IPS-11a (cell line): ENCODE results near the gene TSKS.
A peak's percentile ranks its signal among the peaks of the same experiment; 100 is the strongest.
"Not testable (repeated sequence)": the region's sequence is repeated elsewhere in the genome, so short reads cannot be mapped to it uniquely, and the experiment has no call there.

Experiments
- H3K4me3 ChIP-seq: one replicate; pipeline ENCODE4 v1.5.1; 2013; ENCODE audit warnings: low read depth, low read length, control low read depth

TSKS gene

DNA sequence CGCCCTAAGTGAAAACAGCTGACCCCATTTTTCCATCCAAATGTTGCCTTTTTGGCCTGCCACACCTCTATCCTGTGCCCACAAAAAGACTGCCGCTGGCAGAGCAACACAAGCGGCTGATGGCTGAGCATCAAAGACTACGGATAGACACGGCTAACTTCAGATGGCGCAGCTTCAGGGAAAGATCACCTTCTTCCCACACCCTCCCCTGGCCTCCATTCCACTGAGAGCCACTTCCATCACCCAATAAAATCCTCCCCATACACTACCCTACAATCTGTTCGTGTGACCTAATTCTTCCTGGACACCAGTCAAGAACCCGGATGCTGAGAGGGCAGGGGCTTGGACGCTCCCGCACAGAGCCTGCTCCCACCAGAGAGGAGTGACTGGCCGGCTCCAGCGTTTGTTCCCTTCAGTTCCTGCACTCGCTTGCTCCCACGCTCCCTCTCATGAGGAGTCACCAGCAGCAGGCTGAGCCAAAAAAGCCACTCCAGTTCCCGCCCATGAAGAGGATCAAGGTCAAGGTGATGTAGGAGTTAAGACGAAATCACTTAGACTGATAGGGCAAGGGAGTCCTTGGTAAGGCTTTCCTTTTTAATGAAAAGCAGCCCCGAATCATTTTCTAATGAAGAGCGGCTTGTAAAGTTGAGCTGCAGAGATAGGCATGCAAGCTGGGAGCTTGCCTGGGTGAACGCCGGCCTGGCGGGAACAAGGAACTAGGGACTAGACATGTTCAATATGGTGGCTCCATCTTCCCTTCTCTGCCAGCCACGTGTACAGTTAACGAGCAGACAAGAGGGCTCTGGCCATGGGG, 35.7 kb downstream of the TSKS start:
- H3K4me3 ChIP-seq: no peak overlapping the region

DNA sequence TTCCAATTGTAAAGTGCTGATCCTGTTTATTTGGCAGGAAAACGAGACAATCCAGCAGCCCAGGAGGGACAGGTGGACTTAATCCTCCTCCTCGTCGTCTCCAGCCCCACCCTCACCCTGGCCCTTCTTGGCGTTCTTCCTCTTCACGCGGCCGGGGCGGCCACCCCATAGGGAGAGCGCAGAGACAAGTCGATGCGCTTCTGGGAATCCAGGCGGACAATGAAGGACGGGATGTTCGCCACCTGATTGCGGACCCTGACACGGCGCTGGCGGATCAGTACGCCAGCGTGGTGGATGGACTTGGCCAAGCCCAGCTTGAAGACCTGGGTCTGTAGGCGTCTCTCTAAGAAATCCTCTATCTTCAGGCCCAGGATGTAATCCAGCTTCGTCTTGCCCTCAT, 43.7 kb downstream of the TSKS start:
- not testable (repeated sequence) for H3K4me3 ChIP-seq

DNA sequence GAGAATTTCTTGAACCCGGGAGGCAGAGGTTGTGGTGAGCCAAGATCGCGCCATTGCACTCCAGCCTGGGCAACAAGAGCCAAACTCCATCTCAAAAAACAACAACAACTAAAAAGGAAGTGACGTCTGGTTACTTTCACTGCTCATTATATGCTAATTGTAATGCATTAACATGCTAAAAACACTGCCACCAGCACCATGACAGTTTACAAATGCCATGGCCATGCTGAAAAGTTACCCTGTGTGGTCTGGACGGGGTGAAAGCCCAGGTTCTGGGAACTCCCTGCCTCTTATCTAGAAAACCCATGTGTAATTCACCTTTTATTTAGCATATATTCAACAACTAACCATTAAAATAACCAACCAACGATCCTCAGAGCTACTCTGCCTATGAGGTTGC, 44.1 kb downstream of the TSKS start:
- no peak overlapping the region for H3K4me3 ChIP-seq

DNA sequence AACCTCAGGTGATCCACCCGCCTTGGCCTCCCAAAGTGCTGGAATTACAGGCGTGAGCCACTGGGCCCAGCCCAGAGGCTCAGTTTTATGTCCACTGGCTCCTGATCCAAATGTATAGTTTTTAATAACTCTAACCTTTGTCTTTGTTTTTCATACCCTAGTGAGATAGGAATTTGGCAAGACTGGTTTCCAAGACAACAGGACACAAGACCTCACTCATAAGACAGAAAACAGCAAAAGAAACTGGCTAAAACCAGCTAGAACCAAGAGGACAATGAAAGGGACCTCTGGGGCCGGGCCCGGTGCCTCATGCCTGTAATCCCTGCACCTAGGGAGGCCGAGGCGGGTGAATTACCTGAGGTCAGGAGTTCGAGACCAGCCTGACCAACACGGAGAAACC, 44.6 kb downstream of the TSKS start:
- no peak overlapping the region for H3K4me3 ChIP-seq

DNA sequence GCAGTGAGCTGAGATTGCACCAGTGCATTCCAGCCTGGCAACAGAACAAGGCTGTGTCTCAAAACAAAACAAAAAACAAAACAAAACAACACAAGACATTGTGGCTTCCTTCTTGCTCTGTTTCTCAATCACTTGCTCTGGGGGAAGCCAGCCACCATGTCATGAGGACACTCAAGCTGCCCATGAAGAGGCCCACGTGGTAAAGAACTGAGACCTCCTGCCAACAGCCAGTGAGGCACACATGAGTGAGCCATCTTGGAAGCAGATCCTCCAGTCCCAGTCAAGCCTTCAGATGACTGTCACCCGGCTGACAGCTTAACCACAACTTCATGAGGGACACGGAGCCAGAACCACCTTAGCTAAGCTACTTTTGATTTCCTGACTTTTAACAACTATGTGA, 47.0 kb downstream of the TSKS start:
- H3K4me3 ChIP-seq: no peak overlapping the region

DNA sequence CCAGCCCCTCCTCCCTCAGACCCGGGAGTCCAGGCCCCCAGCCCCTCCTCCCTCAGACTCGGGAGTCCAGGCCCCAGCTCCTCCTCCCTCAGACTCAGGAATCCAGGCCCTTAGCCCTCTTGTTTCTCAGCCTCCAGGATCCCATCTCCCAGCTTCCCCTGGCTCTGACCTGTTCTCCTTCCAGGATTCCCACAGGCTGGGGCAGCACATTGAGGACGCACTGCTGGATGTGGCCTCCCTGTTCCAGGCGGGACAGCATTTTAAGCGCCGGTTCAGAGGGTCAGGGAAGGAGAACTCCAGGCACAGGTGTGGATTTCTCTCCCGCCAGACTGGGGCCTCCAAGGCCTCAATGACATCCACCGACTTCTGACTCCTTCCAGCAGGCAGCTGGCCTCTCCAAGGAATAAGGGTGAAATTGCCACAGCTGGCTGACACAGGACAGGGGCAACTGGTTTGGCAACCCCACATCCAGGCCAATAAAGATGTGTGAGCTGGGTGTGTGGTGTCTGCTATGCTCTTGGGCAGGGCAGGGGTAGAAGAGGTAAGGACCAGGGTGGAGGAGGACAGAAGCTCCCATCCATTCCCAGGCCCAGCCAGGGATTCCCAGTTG, 49.8 kb downstream of the TSKS start:
- H3K4me3 ChIP-seq: no peak overlapping the region

DNA sequence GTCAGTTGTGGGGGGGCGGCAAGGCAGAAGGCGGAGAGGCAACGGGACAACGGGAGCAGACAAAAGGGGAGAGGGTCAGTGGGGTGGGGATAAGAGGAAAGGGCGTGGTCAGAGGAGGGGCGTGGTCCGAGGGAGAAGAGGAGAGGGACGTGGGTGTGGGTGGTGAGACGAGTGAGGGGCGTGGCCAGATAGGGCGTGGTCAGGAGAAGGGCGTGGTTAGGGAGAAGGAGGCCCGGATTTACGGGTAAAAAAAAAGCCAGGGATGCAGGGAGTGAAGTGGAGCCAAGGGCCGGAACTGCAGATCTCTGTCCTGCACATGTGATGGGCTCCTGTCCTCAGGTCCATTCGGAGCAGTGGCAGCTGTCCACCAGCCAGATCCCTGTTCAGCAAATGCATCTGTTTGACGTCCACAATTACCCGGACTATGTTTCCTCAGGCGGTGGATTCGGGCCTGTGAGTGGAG, 50.7 kb downstream of the TSKS start:
- H3K4me3 ChIP-seq: no peak overlapping the region

DNA sequence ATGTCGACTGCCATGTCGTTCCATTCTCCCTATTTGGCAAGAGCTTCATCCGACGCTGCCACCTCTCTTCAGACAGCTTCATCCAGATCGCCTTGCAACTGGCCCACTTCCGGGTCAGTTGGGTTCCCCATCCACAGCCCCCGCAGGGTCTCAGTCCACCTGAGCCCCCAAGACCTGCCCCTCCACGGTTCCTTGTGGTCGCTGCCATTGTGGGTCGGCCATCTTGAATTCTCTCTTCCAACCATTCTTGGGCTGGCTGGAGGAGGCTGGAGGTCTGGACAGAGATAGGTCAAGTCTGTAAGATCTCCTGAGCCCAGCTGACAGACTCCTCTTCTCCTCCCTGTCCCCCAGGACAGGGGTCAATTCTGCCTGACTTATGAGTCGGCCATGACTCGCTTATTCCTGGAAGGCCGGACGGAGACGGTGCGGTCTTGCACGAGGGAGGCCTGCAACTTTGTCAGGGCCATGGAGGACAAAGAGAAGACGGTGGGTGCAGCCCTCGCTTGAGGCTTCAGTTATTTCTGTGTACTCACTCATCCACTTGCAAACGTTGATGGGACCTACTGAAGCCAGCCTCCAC, 52.6 kb downstream of the TSKS start:
- no peak overlapping the region for H3K4me3 ChIP-seq

DNA sequence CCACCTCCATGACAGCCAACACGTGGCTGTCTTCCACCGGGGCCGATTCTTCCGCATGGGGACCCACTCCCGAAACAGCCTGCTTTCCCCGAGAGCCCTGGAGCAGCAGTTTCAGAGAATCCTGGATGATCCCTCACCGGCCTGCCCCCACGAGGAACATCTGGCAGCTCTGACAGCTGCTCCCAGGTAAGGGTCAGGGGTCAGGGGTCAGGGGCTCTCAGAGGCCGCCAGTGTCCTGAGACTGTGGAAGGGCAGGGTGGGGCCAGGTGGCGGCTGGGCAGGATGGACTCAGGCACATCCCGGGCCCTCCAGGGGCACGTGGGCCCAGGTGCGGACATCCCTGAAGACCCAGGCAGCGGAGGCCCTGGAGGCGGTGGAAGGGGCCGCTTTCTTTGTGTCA, 57.2 kb downstream of the TSKS start:
- H3K4me3 ChIP-seq: no peak overlapping the region

DNA sequence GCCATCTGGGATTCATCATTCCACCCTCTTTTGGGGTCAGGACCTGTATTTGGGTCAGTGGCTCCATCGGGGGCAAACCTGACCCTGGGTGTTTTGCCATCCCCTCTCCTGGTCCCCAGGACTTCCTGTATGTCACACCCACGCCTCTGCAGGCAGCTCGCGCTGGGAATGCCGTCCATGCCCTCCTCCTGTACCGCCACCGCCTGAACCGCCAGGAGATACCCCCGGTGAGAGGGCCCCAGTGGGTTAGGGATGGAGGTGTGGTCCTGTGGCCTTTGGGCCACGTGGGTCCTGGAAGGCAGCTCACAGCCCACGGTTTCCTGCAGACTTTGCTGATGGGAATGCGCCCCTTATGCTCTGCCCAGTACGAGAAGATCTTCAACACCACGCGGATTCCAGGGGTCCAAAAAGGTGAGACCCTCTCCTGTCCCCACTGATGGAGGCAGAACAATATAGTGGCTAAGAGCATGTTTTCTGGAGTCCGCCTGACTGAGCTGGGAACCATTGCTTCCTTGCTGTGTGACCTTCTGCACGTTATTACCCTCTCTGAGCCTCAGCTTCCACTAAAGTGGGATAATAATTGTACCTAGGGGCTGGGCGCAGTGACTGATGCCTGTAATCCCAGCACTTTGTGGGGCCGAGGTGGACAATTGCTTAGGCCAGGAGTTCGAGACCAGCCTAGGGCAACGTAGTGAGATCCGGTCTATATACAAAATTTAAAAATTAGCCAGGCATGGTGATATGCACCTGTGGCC, 58.0 kb downstream of the TSKS start:
- no peak overlapping the region for H3K4me3 ChIP-seq

DNA sequence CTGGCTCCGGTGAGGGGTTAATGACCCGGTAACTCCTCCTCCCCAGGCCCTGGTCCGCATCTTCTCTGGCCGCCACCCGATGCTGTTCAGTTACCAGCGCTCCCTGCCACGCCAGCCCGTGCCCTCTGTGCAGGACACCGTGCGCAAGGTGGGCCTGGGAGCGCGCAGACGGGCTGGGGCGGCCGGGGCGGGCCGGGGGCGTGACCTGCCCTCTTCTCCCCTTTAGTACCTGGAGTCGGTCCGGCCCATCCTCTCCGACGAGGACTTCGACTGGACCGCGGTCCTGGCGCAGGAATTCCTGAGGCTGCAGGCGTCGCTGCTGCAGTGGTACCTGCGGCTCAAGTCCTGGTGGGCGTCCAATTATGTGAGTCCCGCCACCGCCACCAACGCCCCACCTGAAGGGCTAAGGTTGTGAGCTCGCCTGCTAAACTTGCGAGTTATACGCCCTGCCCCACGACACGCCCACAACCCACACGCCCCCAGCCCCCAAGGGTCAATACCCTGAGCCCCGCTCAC, 61.8 kb downstream of the TSKS start:
- H3K4me3 ChIP-seq: no peak overlapping the region

DNA sequence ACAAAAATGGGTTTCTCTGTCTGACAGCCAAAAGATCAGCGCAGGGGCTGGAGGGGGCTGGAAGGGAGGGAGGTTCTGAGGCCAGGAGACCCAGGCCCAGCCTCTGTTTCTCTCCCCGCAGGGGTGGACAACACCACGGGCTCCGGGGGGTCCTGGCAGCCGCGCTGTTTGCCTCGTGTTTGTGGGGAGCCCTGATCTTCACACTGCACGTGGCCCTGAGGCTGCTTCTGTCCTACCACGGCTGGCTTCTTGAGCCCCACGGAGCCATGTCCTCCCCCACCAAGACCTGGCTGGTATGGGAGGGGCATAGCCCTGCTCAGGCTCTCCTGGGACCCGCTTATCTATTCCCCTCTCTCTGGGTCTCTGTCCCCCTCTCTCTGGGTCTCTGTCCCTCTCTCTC, 62.5 kb downstream of the TSKS start:
- no peak overlapping the region for H3K4me3 ChIP-seq

DNA sequence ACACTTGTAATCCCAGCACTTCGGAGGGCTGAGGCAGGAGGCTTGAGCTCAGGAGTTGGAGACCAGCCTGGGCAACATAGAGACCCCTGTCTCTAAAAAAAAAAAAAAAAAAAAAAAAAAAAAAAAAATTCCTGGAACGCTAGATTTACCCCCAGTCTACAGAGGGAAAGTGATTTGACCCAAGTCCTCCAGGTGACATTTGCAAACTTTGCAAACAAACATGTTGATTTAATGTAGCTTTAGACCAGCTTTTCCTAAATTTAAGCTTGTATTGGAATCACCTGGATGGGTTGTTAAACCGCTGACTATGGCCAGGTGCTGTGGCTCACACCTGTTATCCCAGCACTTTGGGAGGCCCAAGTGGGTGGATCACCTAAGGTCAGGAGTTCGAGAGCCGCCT, 63.7 kb downstream of the TSKS start:
- no peak overlapping the region for H3K4me3 ChIP-seq

DNA sequence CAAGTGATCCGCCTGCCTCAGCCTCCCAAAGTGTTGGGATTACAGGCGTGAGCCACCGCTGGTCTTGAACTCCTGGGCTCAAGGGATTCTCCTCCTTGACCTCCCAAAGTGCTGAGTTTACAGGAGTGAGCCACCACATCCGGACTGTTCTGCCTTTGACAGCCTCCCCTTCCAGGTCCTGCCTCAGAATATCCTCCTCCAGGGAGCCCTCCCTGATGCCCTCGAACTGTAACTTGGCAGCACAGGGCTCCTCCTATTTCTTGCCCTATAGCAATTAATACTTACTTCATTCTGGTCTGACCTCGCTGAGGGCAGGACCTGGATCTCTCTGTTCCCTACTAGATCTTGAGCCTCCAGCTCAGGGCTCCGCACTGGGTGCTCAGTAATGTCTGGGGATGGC, 66.2 kb downstream of the TSKS start:
- no peak overlapping the region for H3K4me3 ChIP-seq

DNA sequence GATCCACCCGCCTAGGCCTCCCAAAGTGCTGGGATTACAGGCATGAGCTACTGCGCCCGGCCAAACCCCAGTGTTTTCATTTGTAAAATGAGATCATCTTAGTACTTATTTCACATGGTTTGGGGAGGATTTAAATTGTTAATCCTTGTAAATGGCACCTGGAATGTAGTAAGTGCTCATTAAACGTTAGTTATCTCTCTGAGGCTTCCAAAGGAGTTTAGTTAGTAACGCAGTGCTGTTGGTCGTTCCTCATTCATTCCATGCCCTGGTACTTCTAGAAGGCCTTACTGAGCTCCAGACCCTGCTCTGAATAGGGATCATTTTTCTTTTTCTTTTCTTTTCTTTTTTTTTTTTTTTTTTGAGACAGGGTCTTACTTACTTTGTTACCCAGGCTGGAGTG, 67.0 kb downstream of the TSKS start:
- H3K4me3 ChIP-seq: no peak overlapping the region

DNA sequence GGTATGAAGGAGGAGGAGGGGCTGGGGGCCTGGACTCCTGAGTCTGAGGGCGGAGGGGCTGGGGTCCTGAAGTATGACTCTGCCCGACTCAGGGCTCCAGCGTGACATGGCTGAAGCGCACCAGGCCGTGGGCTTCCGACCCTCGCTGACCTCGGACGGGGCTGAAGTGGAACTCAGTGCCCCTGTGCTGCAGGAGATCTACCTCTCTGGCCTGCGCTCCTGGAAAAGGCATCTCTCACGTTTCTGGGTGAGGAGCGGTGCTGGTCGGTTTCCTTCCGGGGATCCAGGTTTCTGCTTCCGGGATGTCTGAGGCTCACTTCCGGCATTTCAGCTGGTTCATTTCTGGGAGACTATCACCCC, 71.0 kb downstream of the TSKS start:
- no peak overlapping the region for H3K4me3 ChIP-seq

DNA sequence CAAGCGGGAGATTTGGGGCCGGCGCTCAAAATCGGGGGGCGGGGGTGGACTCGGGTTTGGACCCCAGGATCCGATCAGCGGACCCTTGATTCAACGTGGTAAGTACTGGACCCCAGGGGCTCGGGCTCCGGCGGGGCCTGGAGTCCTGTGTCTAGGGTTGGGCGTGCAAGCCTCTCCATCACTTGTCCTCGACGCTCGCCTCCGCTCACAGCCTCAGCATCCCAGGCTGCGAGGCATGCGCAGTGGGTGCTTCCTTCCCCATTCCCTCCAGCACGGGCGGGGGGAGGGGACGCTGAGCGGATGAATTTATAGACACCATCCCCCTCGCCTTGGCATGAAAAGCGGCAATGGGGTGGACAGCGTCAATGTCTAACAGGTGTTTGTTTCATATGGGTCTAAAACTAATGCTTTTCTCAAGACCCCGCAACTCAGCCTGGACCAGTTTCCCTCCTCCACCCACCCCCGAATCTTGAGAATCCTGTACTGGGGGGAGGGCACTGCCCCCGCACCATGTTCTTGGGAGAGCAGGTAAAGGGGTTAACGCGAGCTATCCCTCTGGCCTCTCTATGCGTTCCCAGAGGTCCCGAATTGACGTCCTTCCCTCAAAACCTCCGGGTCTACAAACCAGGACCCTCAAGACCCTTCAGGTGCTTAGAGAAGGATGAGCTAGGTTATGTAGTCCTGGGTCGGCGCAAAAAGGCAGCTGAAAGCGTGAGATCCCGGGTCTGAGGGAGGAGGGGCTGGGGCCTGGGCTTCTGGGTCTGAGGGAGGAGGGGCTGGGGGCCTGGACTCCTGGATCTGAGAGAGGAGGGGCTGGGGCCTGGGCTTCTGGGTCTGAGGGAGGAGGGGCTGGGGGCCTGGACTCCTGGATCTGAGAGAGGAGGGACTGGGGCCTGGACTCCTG, 71.6 kb downstream of the TSKS start:
- H3K4me3 ChIP-seq: peak overlapping the region; percentile 42

DNA sequence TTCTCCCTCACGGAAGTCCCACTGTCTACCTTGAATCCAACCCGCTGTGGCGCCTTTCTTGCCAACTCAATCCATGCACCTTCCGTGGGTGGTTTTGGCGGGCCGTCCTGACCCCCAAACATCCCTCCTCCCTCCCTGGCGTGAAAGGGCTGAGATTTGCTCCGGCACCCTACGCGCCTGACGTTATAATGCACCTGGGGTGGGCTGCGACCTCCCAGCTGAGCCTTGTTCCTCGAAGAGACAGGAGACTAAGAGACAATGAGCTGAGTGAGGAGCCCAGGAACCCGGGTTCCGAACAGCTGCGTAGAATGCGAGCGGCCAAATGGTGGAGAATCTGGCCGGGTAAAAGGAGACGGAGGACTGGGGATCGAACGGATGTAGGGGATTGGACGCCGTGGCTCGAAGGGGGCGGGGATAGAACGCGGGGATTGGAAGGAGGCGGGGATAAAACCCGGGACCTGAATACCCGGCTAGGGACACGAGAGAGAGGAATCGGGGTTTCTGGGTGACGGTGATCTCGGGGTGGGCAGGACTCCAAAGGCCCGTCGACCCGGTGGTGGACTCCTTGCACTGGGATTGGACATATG, 72.4 kb downstream of the TSKS start, which contains the start of gene CPT1C:
TSS of gene CPT1C (plus strand) at position 461 of the 587 bp plus-strand sequence. CDS start 1,137 bp downstream, outside the sequence.
- peak within 1 kb of the TSS; percentile 59 for H3K4me3 ChIP-seq

DNA sequence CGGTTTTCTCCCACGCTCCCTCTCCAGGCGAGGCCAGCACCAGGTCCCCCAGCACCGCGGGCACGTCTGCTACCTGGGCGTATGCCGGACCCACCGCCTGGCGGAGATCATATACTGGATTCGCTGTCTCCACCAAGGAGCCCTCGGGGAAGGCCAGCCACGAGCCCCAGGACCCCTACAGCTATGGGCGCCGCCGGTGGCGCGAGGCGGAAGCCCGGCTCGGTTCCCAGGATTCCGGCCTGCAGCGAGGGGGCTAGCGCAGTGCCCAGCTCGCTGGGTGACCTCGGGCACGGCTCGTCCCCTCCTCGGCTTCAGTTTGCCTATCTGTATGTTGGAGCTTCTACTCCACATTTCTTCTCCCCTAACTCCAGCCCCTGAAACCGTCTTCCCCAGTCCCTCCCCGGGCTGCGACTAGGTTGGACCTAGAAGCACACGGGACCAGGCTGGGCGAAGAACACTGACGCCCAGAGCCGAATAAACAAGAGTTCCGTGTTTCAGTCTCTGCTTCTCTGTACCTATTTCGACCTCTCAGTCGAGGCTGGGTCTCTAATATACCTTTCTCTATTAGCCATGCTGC, 72.9 kb downstream of the TSKS start:
- H3K4me3 ChIP-seq: peak overlapping the region; percentile 59
